NCI-H2107 treated with DMSO at 0.1 percent for 48 hours (cell line): ENCODE results near the gene FN3KRP.
"Not testable (repeated sequence)": the region's sequence is repeated elsewhere in the genome, so short reads cannot be mapped to it uniquely, and the experiment has no call there.

Experiments
- DNase-seq: peaks from one replicate; lab custom pipeline; 2025; ENCODE audit not compliant: unreplicated experiment; lab: John Stamatoyannopoulos, UW

FN3KRP gene

DNA sequence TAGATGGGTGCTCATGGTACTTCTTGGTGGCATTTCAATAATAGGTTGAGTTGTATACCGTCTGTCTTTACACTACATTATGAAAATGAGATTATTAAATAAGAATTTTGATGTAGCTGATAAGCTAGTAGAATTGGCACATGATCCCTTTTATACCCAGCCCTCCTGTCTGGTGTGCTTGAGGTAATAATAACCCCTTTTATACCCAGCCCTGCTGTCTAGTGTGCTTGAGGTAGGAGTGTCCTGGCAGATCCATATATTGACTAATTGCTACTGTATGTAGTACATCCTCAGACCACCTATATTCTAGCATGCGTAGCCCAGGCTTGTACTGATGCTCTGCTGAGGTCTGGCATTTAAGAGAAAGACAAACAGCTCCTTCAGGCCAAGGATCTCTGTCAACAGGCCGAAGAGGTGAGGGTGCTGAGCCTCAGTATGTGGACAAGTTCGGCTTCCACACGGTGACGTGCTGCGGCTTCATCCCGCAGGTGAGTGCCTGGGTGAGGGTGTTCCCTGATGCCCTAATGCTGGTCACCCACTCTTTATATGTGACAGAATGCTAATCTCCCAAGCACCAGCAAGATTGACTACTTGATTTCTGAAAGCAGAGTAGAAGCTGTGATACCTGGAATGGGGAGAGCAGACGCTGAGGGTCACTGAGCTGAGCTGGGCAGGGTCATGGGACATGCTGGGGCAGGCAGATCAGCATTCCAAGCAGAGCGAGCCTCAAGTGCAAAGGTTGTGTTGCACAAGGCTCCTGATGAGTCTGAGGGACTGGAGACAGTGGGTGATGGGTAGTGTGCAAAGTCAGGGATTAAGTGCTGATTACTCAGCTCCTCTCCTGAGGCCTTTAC, 24.6 kb downstream of the FN3KRP start:
- no peak for DNase-seq

DNA sequence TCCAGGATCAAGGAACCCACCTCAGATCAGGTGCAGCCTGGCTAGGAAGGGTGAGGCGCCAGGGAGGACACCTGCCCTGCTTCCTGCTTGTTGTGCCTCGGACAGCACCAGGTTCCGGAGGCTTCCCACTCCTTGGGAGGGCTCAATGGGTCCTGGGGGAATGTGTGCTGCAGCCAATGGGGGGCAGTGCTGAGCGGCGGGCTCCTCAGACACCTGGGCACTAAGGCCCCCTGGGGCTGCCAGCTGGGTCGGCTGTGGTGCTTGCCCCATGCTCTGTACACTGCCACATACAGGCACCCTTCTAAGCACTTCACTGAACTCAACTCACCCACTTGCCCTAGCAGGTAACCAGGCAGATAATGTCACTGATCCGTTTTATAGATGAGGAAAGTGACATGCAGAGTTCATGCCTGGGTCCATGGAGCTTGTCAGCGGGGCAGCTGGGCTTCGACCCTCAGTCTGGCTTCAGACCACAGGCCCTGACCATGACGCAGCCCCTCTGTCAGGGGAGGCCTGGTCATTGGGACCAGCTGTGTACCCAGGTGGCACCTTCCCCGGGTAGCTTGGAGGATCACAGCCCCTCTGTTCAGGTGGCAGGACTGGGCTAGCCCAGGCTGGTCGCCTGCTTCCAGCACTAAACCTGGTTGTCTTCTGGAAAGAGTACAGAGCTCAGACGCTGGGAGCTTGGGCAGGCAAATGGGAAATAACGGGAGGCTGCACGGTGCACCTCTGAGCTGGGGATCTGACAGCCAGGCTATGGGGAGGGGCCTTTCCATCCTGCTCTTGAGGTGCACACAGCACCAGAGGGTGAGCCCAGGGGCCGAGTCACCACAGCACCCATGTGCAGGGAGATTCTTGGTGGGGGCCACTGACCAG, 27.1 kb downstream of the FN3KRP start:
- DNase-seq: no peak

DNA sequence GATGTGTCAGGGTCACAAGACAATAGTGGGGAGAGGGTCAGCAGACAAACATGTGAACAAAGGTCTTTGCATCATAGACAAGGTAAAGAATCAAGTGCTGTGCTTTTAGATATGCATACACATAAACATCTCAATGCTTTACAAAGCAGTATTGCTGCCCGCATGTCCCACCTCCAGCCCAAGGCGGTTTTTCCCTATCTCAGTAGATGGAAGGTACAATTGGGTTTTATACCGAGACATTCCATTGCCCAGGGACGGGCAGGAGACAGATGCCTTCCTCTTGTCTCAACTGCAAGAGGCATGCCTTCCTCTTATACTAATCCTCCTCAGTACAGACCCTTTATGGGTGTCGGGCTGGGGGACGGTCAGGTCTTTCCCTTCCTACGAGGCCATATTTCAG, 28.2 kb downstream of the FN3KRP start:
- not testable (repeated sequence) for DNase-seq

DNA sequence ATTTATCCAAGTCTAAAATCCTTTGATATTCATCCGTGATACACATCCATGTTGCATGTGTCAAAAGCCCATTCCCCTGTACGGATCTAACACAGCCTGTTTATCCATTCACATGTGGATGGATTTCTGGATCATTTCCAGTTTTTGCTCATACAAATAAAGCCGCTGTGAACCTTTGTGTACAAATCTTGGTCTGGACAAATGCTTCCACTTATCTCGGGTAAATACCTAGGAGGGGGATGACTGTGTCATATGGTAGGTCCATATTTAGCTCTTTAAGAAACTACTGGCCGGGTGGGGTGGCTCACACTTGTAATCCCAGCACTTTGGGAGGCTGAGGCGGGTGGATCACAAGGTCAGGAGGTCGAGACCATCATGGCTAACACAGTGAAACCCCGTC, 29.0 kb downstream of the FN3KRP start:
- DNase-seq: no peak

DNA sequence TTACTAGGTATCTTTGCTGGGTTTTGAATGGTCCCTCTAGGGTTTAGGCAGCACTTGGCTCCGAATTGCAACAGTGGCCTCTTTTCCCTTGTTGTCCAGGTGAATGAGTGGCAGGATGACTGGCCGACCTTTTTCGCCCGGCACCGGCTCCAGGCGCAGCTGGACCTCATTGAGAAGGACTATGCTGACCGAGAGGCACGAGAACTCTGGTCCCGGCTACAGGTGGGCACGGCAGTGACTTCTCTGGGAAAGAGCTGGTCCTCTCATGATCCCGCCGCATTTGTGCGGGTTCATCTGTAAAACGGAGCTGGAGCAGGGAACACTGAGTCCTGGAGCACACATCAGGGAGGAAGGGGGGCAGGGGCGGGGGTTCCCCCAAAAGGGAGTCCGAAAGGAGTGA, 32.2 kb downstream of the FN3KRP start:
- DNase-seq: no peak

DNA sequence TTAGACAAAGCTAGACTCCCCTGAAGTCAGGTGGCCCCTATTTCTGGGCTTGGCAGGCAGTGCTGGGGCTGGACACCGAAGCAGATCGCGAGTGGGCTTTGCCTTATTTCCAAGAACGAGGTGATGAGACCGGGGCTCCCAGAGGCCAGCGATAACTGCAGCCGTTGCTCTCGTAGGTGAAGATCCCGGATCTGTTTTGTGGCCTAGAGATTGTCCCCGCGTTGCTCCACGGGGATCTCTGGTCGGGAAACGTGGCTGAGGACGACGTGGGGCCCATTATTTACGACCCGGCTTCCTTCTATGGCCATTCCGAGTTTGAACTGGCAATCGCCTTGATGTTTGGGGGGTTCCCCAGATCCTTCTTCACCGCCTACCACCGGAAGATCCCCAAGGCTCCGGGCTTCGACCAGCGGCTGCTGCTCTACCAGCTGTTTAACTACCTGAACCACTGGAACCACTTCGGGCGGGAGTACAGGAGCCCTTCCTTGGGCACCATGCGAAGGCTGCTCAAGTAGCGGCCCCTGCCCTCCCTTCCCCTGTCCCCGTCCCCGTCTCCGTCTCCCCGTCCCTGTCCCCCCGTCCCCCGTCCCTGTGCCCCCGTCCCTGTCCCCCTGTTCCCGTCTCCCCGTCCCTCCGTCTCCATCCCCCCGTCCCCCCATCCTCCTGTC, 33.9 kb downstream of the FN3KRP start:
- no peak for DNase-seq

DNA sequence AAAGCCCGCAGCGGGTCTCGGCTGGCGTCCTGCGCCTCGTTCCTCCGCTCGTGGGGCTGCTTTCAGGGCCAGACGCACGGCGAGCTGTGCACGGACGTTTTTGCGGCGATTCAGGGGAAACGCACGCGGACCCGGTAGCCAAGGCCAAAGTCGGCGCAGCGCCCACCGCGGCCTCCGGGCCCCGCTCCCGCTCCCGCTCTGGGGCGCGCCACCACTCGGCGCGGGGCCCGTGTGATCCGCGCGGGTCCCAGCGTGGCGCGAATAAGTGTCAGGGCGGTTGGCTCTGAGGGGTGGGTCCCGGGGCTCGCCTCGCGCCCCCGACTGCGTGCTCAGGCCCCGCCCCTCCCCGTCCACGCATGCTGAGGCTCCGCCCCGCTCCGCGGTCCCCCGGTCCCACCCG, 34.7 kb downstream of the FN3KRP start:
- no peak for DNase-seq

DNA sequence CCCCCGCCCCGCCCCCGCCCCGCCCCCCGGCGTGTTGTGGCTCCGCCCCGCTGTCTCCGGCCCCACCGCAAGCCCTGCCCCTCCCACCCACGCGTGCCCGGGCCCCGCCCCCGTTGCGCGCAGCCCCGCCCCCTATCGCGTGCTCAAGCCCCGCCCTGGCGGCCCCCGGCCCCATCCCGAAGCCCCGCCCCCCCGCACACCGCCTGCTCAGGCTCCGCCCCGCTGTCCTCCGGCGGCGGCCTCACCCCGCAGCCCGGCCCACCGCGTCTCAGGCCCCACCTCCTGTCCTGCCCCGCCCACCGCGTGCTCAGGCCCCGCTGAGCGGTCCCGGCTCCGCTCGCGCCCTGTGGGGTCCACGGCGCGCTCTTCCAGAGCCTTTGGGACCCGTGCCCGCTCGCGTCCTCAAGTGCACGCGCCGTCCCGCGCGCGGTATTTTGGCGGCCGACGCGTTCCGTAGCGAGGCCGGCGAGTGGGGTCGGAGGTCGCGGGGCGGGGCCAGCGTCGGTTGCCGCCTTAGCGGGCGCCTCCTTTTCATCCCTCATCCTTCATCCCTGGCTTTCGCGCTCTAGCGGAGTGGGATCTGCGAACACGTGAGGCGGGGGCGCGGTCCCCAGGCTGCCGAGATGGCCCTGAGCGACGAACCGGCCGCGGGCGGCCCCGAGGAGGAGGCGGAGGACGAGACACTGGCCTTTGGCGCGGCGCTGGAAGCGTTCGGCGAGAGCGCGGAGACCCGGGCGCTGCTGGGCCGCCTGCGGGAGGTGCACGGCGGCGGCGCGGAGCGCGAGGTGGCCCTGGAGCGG, 35.3 kb downstream of the FN3KRP start, which contains the start of gene TBCD:
Gene TBCD (plus strand): TSS at position 495 of the 800 bp plus-strand sequence. CDS start 129 bp downstream, at position 624.
- peak; percentile 41 for DNase-seq

DNA sequence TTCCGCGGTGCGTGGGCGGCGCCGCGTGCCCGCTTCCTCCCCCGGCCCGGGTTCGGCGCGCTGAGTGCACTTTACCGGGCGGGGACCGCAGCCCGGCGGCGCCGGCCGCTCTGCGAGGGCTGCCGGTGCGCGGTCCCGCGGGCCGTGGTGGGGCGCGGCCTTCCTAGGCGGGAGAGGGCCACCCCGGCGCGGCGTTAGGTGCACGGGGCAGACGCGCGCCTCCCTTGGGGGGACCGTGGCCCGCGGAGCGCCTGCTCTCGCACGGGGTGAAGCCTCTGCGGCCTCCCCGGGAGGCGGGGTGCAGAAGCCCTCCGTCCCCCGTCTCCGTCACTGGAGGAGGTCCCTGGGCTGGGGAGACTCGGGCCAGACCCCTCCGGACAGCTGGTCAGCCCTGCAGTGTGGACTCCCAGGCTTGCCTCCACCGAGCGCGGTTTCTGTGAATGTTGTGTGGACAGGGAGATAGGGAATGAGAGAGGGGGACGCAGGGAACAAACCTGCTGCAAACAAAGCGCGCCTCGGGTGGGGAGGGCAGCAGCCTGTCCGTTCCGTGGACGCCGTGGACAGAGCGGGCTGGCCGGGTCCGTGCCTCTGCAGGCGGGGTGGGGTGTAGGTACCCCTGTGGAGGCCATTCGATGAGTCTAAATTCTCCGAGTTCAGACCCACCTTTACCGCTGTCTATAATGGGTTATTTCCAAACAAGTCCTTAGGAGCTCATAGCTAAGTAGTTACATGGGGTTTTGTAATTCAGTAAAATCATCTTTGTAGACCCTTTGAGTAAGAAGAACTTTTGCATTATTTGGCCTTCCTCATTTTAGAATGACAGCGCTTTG, 36.1 kb downstream of the FN3KRP start:
- no peak for DNase-seq

DNA sequence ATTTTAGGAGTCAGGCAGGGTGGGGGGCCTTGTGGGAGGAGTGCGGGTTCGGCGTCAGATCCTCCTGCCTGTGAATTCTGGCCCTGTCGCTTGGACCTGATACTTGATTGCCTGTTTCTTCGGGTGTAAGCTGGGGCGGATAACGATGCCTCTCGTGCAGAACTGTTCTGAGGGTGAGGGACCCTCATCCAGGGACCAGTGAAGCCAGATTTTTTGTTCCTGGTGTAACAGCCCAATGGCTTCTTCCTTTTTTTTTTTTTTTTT, 36.6 kb downstream of the FN3KRP start:
- DNase-seq: no peak

DNA sequence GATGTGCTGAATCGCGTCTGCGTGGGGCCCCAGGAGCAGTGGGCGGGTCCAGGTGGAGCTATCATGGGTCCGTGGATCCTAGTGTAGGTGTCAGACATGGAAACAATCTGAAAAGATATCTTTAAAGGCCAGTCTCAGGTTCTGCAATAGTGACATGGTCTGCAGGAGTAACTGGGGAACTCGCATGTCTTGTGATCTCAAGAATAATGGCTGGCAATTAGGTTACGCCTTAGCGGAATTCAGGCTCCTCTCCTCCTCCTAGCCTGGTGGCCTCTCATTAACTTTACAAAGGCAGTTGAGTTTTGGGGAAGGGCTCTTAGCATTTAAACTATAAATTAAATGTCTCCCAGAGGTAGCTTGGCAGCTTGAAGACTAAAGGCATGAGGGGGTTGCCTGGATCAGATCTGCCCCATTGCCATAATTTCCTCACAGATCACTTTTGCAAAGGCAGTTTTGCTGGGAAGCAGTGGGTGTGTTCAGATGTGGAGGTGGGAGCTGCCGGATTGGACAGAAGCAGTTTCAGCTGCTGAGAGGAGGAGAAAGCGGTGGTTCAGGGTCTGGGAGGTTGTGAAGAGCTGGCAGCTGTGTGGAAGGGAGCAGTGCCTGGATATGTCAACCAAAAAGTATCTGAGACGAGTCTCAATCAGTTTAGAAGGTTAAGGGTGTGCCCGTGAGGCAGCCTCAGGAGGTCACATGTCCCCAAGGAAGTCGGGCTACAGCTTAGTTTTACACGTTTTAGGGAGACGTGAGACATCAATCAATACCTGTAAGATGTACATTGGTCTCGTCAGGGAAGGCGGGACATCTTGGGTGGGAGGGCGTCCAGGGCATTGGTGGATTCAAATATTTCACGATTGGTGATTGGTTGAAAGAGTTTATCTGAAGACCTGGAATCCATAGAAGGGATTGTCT, 38.0 kb downstream of the FN3KRP start:
- DNase-seq: no peak

DNA sequence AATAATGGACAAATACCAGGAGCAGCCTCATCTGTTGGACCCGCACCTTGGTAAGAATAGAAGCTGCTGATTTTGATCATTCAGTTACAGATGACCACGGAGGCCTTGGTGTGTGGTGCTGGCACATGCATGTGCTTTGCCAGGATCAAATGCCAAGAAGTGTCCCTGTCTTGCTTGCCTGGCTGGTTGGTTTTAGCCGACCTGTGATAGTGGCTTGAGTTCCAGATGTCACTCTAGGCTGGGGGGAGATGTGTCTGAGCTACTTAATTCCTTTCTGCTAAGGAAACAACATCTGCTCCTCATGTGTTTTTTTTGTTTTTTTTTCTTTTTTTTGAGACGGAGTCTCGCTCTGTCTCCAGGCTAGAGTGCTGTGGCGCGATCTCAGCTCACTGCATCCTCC, 39.7 kb downstream of the FN3KRP start:
- DNase-seq: no peak

DNA sequence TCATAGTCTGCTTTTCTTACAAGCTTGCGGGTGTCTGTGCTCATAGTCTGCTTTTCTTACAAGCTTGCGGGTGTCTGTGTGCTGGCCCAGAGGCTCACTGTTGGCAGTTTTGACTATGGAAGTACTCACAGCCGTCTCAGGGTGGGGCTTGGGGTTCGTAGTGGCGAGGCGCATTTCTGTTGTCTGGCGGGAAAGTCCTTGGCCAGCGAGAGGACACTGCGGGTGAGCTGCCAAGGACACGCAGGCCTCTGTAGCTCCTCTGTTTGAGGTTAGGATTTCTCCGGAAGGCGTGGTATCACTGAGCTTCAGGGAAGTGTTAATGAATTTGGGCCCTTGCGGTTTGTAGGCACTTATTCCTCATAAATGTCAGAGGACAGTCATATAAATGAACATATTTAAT, 48.9 kb downstream of the FN3KRP start:
- DNase-seq: no peak

DNA sequence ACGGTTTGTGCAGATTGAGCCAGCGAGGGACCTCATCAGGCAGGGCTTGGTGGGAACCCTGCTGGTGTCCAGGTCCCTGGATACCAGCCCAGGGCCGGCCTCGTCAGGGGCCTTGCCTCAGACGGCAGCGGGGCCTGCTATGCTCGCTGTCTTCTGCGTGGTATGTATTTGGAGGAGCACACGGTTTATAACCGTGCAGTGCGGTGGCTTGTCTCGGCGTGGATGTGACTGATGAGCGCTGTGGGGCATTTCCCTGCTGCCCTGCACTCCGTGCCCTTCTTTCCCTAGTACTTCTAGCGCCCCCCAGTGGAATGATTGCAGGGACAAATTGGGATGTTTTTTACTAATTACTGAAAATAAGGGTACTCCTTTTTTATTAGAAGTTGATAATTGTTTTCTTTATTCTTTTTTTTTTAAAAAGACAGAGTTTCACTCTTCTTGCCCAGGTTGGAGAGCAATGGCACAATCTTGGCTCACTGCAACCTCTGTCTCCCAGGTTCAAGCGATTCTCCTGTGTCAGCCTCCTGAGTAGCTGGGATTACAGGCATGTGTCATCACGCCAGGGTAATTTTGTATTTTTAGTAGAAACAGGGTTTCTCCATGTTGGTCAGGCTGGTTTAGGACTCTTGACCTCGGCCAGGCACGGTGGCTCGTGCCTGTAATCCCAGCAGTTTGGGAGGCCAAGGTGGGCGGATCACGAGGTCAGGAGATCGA, 50.7 kb downstream of the FN3KRP start:
- DNase-seq: no peak

DNA sequence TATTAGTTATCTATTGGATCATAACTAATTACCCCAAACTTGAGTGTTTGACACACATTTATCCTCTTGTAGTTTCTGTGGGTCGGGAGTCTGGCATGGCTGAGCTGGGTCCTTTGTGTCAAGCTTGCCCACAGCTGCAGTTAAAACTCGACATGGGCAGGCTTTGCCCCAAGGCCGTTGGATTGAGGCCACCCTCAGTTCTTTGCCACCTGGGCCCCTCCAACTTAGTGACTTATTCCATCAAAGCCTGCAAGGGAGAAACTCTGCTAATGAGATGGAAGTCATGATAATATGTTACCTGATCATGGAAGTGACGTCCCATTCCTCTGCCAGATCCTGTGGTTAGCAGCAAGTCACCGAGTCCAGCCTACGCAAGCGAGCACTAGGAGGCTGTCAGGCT, 52.5 kb downstream of the FN3KRP start:
- no peak for DNase-seq

DNA sequence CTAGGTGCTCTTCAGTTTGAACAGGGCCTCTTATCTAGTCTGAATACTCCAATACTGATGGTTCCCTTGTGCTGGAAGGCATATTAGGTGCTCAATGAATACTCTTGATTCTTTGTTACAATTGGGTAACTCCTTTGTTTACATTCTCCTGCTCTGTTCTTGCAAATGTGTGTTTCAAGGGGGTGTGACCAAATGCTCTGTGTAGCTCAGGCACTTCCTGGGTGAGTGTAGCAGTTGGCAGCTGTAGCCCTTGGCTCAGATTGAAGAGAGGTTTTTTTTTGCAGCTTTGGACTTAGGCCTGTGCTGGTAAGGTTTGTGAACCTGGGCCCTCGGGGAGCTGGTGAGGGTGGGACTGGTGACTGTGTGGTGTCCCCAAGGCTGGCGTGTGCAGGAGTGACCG, 55.5 kb downstream of the FN3KRP start:
- DNase-seq: no peak

DNA sequence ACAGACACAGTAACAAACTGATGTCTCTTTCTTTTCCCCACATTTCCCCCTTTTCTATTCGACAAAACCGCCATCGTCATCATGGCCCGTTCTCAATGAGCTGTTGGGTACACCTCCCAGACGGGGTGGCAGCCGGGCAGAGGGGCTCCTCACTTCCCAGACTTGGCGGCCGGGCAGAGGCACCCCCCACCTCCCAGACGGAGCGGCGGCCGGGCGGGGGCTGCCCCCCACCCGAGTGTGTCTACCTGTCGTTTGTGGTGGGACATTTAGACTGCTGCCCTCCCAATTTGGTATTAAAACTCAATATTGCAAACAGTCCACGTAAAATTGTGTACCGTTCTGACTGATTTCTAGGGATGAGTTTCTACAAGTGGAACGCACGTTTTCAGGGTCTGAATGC, 58.0 kb downstream of the FN3KRP start:
- not testable (repeated sequence) for DNase-seq
